ENCODE measurements around the gene RAD9B.
A peak's percentile ranks its signal among the peaks of the same experiment; 100 is the strongest.
"Not testable (repeated sequence)": the region's sequence is repeated elsewhere in the genome, so short reads cannot be mapped to it uniquely, and the experiment has no call there.

Gene RAD9B

DNA sequence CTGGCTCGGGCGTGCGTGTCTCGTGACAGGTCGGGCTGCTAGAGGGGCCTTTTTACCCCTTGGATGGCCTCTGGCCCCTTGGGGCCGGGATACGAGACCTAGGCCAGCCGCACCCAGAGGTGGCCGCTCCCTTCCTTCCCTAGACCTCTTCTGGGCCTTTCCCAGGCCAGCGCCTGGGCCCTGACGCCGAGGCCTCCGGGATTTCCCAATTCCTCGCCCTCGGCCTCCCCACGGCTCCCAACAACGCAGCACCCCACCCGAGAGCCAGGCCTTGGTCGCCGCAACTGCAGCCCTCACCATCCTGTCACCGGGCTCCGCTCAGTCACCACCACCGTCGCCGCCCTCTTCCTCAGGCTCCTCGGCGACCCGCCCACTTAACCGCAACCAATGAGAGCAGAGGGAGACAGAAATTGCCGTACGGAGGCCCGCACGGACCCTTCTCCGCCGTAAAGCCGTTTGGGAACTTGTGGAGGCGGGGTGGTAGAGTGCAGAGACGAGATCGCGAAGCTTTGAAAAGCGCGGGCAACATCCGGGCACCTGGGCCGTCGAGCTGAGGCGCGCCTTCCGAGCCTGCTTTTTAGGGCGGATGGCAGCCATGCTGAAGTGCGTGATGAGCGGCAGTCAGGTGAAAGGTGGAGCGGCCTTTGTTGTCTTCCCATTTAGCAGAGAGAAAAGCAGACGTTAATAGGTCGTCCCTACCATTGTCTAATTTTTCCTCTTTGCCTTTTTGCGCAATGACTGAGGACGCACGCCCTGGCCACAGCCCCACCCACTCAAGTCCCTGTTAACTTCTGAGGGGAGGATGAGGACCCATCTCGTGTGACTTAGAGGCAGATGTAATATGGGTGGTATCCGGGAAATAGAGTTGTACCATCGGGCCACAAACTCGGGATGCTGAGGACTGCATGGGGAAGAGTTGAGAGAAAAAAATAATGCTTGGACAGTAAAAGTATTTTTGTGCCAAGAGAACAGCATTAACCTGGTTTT, at the start of gene RAD9B, which contains the start of gene VPS29:
Gene RAD9B, plus strand, starts transcription at position 580 of the 987 bp plus-strand sequence. Its CDS starts 7 bp downstream, at position 587.
Gene VPS29, minus strand, starts transcription at position 360 of the 987 bp plus-strand sequence. Its CDS starts 60 bp downstream, at position 300.
- peak; percentile 99 for DNase-seq

DNA sequence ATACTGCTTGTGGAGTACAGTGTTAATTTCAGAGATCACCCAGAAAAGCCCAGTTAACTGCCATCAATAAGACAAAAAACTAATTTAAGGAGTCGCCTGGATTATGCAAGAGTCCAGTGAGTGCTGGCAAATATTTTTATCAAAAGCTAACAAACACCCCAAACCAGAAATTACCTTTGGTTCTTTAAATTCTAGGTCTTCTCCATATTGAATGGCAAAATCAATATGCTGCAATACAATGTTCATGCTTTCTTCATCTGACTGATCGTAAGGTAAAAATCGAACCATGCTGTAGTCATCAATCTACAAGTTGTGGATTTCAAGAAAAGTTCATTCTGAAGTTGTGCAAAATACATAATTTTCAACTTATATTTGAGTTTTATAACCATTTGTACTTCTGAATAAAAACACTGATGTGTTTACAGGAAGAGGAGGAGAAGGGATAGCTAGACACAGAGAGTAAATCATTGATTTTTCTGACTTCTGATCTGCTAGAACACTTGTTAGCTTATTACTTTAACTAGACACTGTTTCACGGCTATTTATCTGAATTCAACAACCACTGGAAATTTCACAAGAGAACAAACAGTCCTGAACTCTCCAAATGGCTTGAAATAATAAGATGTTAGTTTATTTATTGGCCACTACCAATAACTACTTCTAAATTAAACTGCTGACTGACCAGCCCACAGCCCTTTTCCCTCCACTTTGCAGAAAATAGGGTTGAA, 48.4 kb upstream of the RAD9B start:
- DNase-seq = no peak

DNA sequence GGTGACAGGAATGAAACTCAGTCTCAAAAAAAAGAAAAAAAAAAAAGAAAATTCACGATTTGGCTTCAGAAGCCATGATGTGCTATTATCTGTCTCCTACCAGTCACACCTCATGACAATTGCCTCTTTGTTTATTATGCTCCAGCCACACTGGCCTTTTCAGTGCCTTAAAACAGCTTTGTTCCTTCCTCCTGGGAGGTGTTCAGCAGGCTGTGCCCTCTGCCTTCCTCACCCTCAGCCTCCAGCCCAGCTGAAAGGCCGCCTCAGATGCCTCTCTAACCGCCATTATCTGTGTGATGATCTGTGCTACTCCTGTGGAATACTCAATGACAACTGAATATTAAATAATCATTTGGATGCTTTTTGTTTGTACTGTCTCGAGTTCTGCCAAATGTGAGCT, 43.4 kb upstream of the RAD9B start:
- DNase-seq = no peak

DNA sequence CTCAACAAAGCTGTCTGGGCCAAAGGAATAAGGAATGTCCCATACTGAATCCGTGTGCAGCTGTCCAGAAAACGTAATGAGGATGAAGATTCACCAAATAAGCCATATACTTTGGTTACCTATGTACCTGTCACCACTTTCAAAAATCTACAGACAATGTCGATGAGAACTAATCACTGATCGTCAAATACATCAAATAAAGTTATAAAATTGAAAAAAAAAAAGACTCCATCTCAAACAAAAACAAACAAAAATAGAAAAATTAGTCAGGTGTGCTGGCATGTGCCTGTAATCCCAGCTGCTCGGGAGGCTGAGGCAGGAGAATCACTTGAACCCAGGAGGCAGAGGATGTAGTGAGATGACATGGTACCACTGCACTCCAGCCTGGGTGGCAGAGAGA, 40.9 kb upstream of the RAD9B start:
- not testable (repeated sequence) for DNase-seq

DNA sequence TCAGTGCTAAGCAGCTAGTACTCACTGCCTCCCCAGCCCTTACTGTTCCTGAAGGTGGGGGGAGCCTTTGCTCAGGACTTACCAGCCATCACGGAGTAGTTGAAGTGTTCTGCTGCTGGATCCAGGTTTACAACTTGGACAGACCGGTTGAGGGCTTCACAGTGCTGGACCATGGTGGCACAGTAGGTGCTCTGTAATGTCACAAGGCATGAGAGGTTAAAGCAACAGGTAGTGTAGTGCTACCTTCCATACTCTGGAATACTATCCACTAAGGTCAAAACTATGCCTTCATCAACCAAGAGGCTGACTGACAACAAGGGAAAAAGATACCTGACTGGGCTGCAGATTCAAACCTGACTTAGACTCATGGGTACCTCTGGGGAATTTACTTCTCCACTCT, 37.1 kb upstream of the RAD9B start:
- DNase-seq = no peak

DNA sequence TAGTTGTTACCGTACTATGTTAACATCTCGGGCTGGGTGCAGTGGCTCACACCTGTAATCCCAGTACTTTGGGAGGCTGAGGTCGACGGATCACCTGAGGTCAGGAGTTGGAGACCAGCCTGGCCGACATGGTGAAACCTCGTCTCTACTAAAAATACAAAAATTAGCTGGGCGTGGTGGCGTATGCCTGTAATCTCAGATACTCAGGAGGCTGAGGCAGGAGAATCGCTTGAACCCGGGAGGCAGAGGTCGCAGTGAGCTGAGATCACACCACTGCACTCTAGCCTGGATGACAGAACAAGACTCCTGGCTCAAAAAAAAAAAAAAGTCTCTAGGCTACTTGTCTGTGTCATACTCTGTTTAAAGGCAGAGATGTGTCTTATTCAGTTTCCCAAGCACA, 36.4 kb upstream of the RAD9B start:
- DNase-seq = not testable (repeated sequence)

DNA sequence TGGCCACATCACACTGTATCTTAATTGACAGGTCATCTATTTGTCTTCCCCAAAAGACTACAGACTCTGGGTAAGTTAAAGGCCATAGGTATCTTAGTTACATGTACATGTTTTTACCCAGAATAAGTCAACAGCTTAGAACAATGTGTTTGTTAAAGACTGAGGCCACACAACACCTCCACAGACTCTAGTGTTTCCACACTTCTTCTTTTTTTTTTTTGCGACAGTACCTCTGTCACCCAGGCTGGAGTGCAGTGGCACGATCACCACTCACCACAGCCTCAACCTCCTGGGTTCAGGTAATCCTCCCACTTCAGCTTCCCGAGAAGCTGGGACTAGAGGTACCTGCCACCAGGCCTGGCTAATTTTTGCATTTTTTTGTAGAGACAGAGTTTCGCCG, 35.3 kb upstream of the RAD9B start:
- DNase-seq = no peak

DNA sequence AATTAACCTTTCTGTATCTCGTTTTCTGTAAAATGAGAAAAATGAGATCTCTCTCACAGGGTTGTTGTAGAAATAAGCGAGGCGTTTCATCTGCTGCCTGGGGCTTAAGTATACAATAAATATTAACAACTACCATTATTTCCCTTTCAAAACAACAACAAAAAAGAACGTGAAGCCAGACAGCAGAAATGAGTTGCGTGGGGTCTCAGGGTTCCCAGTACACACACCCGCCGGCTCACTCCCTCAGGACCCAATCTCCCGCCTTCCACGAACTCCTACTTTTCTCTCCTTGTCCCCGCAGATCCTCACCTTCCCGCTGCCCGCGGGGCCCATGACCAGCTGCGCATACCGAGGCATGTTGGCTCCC, 34.3 kb upstream of the RAD9B start:
- no peak for DNase-seq

DNA sequence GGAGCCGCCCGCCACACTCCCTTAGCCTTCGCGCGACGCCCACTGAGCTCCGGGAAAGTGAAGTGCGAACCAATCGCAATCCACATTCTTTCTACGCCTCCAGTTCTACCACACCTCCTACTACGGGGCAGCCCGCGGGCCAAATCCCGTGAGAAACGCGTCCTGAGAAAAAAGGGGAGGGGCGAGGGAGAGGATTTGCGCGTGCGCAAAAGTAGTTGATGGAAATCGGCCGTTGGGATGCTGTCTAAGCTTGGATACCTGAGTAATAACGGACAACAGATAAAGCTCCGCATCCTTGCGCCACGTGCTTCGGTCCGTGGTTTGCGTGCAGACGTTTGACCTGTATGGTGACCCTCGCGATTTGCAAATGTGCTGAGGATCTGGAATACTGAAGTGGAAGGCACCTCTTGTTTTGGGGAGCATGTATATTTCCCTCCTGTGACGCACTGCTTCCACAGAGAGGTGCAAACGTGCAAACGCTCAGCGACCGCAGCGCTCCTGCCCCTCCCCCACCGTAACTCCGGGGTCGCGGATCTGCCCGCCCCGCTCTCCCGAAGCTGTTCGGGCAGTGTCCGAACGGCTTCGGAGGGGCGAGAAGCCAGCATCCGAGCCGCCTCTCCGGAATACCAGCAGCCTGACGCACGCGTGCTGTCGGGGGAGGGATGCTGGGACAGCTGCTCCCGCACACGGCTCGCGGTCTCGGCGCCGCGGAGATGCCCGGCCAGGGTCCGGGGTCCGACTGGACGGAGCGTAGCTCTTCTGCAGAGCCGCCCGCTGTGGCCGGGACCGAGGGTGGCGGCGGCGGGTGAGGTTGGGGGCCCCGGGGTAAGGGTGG, 33.7 kb upstream of the RAD9B start, which contains the start of the genes FAM216A and GPN3:
Gene FAM216A, plus strand, starts transcription at position 632 of the 835 bp plus-strand sequence. Its CDS starts 31 bp downstream, at position 663.
Gene GPN3, minus strand, starts transcription at position 44 of the 835 bp plus-strand sequence. CDS start 54 bp downstream, outside the sequence.
- DNase-seq = peak; percentile 98

DNA sequence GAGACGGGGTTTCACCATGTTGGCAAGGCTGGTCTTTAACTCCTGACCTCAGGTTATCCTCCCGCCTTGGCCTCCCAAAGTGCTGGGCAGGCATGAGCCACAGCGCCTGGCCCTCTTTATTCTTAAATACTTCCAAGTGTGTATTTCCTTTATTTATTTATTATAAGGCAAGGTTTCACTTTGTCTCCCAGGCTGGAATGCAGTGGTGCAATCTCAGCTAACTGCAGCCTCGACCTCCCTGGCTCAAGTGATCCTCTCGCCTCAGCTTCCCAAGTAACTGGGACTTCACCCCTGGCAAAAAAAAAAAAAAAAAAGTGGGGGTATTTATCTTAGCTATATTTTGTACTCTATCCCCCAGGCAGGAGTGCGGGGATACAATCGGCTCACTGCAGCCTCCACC, 26.7 kb upstream of the RAD9B start:
- DNase-seq = no peak

DNA sequence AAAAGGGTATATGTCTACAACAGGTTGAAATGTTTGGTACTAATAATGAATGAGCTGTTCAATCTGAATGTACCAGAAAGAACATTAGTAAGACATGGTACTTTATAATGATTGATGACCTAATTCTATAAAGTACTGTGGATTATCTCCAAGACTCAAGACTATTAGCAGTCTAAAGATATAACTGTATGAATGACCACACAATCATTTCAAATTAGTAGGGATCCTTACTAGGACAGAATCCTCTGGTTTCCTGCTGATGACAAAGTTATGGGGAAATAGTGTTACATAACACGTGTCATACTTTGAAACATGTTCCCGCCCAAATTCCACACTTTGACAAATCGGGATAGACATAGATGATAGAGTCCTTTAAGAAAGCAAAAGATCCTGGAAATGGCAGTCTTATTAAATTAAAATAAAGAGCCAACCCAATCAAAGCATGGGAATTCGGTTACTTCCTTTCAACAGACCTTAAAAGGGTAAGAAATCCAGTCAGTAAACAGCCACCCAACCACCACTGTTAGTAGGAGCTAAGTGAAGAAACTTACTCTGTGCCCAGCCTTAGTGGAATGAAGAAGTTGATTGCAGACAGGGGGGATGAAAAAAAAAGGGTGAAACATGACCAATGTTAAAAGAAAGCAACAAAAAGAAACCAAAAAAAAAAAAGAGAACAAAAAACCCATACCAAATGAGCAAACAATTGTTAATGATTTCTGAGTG, 3.0 kb upstream of the RAD9B start:
- no peak for DNase-seq

DNA sequence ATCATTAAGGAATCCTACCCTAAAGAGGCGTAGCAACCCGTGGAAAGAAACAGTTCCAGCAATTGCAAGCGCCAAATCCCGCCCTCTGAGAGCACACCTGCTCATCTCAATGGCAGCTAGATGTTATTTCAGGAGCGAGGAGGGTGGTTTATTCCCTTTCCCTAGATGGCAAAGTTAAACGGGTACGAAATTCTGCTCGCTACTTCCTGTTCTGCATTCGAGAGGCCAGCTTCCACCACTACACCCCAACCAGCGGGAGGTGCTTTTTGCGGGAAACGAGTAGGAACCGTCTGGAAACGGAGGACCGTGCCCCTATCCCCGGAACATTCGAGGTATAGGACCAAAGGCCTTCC, 756 bp upstream of the RAD9B start:
- no peak for DNase-seq

DNA sequence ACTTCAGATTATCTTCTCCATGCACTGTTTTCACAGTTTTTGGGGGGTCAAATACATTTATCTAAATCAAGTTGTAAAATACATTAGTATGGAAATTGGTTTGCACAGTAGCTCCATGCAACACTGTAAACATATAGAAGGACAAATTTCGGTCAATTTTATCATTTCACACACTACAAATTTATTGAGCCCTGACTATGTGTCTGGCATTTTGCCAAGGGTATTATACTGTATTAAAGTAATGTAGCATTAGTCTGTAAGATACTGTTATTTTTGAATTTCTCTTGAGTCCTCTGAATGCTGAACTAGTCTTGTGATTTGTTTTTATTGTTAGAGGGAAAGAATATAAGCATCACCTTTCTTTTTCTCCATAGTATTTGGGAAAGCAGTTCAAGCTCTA, 1.3 kb downstream of the RAD9B start:
- DNase-seq = no peak

DNA sequence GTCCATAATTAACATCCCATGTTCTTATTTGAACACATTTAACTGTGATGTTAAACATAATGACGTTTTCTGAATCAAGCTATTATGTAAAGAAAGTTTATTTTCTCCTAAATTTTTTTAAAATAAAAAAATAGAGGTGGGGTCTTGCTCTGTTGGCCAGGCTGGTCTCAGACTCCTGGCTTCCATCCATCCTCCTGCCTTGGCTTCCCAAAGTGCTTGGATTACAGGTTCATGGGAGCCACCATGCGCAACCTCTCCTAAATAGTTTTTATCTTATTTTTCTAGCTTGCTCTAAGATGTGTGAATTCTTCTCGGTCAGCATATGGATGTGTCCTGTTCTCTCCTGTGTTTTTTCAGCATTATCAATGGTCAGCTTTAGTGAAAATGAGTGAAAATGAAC, 3.2 kb downstream of the RAD9B start:
- no peak for DNase-seq

DNA sequence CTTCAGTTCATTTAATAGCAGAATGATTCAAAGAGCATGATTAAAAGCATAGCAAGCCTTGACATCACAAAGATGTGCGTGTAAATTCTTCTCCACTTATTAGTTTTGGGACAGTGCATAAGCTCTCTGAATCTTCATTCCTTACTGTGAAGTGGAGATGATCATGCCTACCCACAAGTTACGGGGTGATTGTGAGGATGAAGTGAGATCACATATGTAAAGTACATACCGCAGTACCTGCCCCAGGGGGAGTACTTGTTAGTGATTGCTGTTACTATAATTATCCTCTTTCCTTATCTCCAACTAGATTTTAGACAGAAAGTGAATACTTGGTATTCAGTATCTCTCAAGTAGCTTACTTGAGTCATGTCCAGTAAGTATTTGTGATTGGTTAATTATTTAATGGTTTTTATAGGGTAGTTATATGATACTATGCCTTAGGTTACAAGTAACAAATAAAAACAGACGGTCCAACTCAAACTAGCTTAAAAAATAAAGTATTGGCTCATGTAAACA, 6.0 kb downstream of the RAD9B start:
- no peak for DNase-seq

DNA sequence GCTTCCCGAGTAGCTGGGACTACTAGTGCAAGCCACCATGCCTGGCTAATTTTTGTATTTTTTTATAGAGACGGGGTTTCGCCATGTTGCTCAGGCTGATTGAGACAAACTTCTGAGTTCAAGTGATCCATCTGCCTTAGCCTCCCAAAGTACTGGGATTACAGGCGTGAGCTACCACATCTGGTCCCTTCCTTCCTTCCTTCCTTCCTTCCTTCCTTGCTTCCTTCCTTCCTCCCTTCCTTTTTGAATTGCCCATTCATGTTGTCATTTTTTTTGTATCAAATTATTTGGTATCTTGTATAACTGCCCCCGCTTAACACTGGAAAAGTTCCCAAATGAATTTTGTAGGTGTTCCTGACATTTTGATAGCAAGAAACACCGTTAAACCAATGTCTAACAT, 11.7 kb downstream of the RAD9B start:
- no peak for DNase-seq

DNA sequence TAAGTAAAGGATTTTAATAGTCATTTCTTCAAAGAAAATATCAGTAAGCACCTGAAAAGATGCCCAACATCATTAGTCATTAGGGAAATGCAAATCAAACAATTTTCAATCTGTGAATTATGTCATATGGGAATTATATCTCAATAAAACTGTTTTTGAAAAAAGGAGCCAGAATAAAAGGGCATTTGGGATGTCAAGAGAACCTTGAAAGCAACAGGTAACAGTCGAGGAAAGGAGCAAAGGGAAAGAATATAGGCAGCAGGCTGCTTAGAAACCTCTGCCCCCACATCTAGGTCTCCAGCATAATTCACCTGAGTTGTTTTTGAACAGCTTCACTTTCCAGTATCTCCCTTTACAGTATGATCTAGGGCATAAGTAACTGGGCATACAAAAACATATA, 12.2 kb downstream of the RAD9B start:
- DNase-seq = no peak

DNA sequence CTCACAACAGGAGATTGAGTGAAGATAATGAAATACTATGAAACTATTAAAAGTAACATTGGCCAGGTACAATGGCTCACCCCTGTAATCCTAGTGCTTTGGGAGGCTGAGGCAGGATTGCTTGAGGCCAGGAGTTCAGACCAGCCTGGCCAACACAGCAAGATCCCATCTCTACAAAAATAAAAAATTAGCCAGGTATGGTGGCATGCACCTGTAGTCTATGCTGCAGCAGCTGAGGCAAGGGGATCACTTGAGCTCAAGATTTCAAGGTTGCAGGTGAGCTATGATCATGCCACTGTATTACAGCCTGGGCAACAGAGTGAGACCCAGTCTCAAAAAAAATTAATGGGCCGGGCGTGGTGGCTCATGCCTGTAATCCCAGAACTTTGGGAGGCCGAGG, 14.9 kb downstream of the RAD9B start:
- DNase-seq = no peak

DNA sequence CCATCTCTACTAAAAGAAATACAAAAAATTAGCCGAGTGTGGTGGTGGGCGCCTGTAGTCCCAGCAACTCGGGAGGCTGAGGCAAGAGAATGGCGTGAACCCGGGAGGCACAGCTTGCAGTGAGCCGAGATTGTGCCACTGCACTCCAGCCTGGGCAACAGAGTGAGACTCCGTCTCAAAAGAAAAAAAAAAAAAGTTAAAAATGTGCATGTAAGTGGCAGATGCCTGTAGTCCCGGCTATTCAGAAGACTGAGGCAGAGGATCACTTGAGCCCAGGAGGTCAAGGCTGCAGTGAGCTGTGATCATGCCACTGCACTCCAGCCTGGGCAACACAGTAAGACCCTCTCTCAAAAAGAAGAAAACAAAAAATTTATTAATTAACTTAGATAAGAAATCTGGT, 15.9 kb downstream of the RAD9B start:
- not testable (repeated sequence) for DNase-seq

DNA sequence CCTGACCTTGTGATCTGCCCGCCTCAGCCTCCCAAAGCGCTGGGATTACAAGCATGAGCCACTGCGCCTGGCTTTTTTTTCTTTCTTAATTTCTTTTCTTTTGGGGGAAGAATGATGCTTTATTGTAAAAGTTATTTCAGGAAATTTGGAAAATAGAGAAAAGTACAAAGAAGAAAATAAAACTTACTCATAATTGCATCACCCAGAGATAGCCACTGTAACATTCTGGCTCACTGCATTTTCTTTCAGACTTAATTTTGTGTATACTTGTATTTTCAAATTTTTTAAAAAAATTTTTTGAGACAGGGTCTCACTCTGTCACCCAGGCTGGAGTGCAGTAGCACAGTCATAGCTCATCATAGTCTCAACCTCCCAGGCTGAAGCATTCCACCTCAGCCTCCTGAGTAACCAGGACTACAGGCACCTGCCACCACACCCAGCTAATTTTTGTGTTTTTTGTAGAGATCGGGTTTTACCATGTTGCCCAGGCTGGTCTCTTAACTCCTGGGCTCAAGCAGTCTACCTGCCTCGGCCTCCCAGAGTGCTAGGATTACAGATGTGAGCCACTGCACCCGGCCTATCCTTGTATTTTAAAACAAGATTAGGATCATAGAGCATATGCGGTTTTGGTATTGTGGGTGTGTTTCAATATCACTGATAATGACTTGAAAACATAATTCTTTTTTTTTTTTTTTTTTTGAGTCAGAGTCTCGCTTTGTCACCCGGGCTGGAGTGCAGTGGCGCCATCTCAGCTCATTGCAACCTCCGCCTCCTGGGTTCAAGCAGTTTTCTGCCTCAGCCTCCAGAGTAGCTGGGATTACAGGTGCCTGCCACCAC, 19.0 kb downstream of the RAD9B start:
- not testable (repeated sequence) for DNase-seq
